CD4-positive, alpha-beta T cell treated with Interleukin-4 for 4 hours (primary cell): Measurements from ENCODE around the gene FUOM.
"Not testable (repeated sequence)": the region's sequence is repeated elsewhere in the genome, so short reads cannot be mapped to it uniquely, and the experiment has no call there.

Source experiments
- DNase-seq: peaks from one replicate; pipeline ENCODE4 v3.0.0-alpha.2; 2020

Gene FUOM

DNA sequence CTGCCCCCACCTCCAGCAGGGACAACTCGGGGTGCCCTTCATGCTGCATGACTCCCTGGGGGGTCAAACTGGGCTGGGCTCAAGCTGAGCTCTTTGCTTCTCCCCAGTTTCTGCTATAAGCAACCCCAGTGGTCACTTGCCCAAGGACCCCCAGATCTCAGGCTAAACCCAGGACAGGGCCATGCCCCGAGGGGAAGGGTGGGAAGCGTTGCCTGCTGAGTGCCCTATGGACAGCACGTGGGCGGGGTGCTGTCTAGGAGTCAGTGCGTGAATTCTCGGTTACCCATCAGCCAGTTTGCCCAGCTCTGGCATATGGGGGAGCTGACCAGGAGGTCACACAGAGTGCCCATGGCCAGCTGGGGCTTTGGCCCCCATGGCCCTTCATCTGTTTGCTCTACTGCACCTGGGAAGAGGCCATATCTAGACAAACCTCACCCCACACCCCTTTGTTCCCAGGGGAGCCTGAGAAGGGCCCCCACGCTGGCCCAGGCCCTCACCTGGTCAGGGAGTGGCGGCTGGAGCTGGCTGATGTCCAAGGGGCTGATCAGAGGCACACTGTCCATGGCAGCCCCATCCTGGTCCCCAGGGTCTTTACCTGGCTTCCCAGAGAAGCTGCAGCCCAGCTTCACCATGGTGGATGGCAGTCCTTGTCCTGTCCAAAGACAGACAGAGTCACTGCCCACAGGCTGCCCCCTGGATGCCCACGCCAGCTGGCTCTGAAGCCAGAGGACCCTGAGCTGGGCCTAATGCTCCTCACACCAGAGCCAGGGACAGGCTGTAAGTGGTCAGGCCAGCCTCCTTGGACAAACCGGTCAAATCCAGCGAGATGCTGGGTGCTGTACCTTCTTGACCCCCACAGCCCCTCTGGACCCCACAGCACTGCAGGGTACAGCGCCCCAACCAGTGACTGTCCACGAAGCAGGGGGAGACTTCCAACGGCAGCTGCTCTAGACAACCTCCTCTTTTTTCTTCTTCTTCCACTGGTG is 29.2 kb downstream of the FUOM start:
- DNase-seq = no peak

DNA sequence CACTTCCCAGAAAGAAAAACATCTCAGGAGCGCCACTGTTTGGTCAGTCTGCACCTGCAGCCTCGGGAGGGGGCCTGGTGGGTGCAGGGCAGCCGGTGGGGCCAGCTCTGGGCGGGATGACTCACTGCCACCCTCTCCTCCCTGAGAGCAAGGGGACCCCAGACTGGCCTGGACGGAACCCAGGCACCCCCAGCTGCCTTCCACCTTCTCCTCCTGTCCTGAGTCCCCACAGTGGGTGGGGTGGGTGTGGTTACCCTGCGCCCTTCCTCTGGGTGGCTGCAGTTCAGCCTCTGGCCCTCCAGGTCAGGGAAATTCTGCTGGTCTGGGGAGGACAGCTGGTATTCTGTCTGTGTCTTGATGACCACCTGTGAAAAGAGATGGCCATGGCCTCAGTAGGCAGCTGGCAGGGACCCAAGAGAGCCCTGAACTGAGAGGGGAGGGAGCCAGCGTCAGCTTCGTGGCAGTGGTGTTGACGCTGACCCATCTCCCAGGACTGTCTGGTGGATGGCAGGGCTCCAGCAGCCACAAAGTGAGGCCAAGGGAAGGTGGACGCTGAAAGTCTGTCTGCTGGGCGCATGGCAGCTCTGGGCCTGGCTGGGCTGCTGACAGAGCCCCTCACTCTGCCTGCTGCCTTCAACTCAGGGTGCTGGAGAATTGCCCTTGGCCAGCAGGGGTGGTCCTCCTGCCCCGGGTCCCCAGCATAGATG is 30.0 kb downstream of the FUOM start:
- DNase-seq = no peak

DNA sequence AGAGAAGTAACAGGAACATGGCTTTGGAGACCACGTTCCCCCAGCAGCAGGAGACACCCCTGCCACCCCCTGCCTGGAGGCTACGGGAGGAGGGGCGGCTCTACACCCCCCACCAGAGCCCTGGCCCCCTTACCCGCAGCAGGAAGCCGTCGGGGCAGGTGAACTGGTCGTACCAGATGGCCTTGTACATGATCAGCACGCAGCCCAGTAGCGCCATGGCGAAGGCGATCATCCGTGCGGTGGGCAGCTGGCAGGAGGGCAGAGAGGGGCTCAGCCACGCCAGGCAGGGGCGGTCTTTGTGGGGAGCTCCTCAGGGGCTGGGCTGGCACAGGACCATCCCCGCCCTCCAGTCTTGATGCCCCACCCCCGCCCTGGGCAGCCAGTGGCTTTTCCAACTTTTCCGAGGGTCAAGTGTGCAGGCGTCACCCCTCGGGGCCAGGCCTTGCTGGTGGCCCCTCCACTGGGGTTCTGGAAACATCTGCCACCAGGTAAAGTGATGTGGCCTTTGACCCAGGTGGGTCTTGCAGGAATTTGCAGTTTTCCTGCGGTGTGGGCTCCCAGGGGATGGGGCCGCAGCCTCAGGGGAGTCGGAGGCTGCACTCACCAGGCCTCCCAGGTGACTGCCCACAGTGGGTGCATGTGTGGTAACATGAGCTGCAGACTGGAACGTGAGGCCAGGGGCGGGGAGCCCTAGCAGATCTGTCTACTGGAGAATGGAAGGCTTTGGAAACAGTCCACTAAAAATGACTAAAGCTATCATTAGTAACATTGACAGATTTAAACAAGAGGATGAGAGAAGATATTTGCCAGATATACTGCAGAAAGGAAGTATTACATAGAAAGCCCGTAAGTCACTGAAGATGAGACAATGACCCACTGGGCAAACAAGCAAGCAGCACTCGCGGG is 30.8 kb downstream of the FUOM start:
- no peak for DNase-seq

DNA sequence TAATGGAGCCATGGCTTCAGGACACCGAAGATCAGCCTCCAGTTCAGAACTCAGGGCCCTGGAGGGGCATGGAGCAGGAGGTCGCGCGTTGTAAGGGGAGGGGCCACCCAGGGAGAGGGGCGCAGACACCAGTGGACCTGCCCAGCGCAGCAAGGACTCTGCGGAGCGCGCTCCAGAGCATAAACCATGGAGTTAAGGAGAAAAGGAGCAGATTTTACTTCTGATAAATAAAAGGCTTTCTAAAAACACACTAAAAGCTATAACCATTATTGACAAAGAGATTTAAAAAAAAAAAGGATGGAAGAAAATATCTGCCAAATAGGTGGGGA is 31.6 kb downstream of the FUOM start:
- DNase-seq = no peak

DNA sequence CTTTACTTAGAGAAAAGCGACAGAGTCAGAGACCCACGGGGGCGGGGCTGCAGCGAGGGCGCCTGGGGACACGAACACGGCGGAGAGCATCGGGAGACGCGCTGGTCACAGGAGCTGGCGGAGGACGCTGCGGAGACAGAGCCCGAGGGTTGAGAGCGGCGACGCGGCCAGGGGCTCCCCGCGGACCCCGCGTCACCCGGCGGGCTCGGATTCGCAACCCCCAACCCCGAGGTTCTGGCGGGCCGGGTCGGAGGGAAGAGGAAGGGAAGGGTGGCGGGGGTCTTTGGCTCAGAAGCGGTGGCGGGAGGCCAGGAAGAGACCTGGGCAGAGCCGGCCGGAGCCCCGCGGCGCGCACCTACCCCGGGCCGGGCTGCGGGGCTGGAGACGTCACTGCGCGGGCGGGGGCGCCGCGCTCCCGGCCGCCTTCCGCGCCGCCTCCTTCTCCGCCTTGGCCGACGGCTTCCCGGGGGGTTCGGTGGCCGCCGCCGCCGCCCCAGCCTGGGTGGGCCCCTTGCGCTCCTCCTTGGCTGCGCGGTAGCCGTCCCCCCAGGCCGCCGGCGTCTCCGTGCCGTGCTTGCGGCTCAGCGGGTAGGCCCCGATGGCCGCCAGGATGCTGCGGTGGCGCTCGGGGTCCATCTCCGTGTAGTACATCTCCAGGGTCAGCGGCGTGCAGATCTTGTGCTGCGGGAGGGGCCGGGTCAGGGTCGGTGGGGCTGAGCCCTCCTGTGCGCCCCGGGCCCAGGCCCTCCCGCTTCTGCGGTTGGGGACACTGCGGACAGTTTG is 32.2 kb downstream of the FUOM start:
- no peak for DNase-seq

DNA sequence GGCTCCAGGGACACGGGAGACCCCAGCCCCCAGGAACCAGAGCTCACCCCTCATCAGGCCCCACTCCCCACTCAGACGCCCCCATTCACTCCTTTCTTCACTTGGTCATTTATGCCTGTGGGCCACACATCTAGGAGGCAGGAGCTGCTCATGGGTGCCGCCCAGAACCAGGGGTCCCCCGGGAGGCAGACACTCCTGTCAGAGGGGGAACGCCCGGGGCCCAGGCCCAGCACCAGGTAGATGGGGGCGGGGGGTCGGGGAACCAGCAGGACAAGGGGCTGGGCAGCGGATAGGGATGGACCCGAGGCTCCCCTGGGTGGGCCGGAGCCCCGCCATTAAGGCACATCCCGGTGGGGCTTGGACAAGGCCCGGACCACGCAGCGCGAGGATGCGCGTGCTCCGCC is 33.0 kb downstream of the FUOM start:
- no peak for DNase-seq

DNA sequence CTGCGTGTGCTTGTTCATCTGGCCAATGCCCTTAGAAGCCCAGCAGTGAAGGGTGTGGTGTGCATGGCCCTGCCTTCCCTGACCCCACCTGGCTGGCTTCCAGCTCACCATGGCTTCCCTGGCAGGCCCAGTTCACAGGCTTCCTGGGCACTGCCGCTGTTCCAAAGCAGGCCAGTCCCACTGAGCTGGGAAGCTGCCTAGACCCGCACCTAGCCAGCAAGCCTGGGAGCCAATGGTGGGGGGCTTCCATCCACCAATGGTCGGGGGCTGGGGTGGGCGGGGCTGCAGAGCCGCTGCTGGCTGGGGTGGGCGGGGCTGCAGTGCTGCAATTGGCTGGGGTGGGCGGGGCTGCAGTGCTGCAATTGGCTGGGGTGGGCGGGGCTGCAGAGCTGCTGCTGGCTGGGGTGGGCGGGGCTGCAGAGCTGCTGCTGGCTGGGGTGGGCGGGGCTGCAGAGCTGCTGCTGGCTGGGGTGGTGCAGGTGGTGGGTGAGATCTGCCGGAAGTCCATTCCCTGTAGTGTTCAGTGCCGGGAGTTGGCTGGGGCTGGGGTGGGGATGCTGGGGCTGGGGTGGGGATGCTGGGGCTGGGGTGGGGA is 33.5 kb downstream of the FUOM start:
- DNase-seq = peak; percentile 55

DNA sequence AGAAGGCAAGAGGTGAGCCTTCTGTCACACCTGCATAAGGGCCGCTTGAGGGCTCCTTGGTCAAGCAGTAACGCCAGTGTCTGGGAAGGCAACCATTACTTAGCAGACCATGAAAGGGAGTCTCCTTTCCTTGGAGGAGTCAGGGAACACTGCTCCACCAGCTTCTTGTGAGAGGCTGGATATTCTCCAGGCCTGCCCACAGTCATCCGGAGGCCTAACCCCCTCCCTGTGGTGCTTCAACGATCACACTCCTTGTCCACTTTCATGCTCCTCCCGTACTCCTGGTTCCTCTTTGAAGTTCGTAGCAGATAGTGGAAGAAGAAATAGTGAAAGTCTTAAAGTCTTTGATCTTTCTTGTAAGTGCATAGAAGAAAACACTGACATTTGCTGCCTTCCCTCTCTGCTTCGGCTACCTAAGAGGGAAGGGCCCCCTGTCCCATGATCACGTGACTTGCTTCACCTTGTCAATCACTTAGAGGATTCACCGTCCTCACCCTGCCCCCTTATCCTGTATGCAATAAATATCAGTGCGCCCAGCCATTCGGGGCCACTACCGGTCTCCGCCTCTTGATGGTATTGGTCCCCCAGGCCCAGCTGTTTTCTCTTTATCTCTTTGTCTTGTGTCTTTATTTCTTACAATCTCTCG is 35.6 kb downstream of the FUOM start:
- not testable (repeated sequence) for DNase-seq

DNA sequence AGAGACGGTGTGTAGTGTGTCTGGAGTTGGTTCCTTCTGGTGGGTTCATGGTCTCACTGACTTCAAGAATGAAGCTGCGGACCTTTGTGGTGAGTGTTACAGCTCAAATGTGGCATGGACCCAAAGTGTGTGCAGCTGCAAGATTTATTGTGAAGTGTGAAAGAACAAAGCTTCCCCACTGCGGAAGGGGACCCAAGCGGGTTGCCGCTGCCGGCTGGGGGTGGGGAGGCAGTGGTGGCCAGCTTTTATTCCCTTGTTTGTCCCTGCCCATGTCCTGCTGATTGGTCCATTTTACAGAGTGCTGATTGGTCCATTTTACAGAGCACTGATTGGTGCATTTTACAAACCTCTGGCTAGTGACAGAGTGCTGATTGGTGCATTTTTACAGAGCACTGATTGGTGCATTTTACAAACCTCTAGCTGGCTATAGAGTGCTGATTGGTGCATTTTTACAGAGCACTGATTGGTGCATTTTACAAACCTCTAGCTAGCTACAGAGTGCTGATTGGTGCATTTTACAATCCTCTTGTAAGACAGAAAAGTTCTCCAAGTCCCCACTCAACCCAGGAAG is 36.9 kb downstream of the FUOM start:
- not testable (repeated sequence) for DNase-seq

DNA sequence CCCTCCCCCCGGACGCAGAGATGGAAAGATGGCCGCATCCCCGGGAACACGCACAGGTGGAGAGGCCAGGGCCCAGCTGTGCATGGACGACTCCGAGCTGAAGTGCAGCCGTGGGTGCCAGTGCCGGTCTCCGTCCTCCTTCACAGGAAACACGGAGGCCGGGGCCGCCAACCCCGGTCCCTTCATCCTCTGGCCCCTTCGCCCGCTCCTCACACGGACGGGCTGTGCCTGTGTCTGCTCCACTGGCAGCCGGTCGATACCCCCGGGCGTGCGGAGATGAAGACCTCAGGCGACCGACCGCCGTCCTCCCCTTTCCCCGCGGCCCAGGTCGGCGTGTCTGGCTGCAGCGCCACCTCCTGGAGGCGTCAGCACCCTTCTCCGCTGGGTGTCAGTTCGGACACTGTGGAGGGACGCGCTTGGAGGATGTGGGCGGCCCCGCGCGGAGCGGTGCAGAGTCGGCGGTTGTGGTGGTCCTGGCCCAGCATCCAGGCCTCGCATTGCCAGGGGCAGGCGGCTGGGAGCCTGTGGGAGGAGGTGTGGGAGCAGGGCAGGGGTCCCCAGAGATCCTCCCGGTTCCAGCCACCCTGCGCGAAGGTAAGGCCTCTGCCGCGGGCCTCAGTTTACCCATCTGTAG is 39.2 kb downstream of the FUOM start:
- peak; percentile 68 for DNase-seq

DNA sequence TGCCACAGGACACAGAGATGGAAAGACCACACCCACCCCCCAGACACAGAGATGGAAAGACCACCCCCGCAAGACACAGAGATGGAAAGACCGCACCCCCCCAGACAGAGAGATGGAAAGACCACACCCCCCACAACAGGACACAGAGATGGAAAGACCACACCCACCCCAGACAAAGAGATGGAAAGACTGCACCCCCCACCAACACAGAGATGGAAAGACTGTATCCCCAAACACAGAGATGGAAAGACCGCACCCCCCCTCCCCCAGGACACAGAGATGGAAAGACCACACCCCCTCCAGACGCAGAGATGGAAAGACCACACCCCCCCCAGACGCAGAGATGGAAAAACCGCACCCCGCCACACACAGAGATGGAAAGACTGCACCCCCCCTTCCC is 41.1 kb downstream of the FUOM start:
- no peak for DNase-seq

DNA sequence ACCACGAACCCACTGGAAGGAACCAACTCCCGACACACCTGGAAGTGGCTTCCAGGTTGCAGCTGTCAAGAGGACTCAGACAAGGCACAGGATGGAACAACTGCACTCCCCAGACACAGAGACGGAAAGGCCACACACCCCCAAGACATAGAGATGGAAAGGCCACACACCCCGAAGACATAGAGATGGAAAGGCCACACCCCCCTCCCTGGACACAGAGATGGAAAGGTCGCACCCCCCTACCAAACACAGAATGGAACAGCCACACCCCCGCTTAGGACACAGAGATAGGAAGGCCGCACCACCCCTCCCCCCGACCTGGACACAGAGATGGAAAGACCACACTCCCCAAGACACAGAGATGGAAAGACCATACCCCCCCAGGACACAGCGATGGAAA is 41.6 kb downstream of the FUOM start:
- DNase-seq = no peak

DNA sequence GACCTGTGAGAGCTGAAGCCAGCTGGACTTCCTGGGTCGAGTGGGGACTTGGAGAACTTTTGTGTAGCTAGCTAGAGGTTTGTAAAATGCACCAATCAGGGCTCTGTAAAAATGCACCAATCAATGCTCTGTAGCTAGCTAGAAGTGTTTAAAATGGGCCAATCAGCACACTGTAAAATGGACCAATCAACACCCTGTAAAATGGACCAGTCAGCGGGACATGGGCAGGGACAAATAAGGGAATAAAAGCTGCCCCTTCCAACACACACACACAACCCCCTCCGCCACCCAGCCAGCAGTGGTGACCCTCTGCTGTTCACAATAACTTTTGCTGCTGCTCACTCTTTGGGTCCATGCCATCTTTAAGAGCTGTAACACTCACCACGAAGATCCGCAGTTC is 42.0 kb downstream of the FUOM start:
- DNase-seq = no peak

DNA sequence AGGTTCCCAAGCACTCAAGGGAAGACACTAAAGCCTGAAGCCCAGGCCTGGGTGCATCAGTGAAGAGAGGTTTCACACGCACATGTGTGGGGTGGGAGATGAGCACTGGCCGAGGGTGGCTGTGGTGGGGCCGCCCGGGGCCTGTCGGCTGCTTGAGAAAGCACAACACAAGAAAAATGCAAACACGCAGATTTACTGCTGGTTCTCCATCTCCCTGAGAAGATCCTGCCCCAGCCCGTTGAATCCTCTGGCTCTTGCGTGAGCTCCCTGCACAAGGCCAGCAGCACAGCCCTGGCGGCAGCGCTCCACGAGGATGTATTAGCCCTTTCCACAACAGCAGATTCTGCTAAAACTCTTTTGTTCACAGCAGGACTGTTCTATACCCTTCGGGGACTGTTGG is 42.9 kb downstream of the FUOM start:
- DNase-seq = no peak

DNA sequence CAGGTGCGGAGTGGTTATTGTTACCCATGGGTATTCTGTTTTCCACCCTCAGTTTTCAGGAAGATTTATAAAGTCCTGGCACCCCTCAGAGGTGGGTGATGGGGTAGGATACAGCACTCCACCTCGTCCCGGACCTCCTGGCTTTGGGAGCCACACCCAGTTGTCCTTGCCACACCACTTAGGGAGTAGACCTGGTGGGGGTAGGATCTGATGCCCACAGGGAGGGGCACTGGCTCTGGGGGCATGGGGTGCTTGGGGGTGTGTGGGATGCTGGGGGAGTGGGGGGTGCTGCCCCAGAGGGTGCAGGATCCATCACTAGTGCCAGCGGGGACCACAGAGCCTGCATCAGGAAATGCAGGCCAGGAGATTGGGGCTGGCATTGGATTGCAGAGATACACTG is 44.6 kb downstream of the FUOM start:
- DNase-seq = no peak

DNA sequence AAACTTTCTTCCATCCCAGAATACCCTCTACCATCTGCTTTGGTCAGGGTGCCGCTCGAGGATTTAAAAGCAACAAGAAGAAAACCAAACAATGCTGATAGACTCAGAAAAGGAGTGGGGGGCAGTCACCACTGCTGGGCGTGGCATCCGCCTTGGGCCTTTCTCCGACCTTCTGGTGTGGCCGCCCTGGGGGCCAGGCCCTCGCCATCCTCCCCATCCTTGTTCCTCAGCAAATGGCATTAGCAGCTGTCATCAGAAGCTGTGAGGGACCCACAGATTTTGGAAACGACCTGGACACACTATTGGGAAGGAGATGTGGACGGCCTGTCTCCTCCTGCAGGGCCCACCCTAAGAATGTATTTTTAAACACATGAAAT is 45.1 kb downstream of the FUOM start:
- no peak for DNase-seq

DNA sequence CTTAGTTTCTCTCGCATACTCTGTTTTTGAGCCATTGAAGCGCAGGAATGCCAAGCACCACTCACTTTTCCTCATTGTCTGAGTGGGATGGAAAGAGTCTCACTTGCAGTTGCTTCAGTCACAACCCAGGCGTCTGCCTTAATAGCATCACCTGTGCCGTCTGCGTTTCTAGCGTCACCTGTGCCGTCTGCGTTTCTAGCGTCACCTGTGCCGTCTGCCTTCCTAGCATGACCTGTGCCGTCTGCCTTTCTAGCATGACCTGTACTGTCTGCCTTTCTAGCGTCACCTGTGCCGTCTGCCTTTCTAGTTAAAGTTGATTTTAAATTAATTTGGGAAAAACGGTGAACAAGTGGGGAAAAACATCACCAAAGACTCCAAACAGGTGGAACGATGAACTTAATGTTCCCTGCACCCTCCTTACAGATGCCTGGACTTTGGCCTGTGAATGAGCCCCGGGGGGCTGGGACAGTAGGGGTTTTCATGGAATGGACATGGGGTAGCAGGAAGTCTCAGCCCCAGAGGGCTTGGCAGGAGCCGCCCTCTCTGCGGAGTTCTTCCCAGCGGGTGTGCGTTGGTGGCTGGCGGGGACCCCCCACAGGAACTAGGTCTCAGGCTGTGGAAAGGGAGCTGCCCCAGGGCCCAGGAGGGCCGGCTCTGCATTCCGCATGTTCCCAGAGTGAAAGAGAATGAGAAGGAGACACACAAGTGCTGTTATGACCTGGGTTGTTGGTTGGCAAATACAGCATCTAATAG is 45.6 kb downstream of the FUOM start:
- DNase-seq = no peak

DNA sequence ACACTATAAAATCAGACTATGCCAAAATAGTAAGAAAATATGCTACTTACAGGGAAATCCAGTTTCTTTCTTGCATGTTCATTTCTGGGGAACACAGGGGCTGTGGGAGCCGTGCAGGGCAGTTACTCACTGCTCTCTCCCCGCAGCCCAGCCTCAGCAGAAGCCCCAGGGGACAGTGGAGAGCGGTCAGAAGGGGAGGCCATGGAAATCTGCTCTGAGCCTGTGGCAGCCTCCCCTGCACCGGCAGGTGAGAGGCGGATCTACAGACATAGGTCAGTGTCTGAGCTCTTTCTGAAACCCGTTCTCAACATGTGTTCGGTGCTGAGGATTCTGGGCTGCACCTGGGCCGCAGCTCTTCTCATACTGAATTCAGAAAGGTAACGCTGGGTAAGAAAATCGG is 46.2 kb downstream of the FUOM start:
- DNase-seq = no peak

DNA sequence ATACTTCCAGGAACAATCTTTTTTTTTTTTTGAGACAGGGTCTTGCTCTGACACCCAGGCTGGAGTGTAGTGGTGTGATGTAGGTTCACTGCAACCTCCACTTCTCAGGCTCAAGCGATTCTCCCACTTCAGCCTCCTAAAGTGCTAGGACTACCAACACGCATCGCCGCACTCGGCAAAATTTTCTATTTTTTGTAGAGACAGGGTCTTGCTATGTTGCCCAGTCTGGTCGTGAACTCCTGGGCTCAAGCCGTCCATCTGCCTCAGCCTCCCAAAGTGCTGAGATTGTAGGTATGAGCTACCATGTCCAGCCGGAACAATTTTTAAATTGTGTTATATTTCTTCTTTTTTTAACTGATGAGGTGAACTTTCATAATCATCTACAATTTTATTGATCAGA is 47.0 kb downstream of the FUOM start:
- DNase-seq = no peak

DNA sequence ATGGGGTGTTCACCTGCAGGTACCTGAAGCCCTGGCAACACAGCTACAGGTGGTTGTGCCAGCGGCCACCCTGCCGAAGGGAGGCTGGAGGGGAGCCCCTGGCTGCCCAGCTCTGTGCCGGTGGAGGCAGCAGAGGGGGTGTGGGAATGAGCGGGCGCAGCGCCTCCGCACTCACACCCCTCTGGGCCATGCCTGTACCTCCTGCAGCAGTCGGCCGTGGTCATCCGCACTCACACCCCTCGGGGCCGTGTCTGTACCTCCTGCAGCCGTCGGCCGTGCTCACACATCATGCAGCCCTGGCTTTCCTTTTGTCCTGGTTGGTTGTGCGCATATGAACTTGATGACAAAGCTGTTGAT is 47.4 kb downstream of the FUOM start:
- DNase-seq = no peak
